NCI-H1436 treated with DMSO at 0.1 percent for 48 hours (cell line): ENCODE measurements around the gene MAJIN.

ENCODE experiments used
- DNase-seq: peaks from one replicate; lab custom pipeline; 2025; lab: John Stamatoyannopoulos, UW

Gene MAJIN

DNA sequence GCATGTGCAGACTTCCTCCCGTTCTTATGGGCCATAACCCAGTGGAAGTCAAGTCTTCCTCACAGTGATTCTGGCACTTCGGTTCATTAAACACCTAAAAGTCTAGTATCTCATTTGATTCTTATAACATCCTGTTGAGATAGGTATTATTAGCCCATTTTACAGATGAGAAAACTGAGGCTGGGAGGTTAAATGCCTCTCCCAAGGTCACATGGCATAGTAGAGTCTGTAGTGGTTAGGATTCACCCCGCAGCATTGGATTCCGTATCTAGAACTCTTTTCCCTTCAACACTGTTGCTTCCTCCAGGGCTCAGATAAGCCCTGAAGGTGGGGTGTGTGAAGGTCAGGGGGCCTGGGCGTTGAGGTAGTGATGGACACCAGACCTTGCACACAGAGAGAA, 39.6 kb downstream of the MAJIN start:
- DNase-seq = no peak

DNA sequence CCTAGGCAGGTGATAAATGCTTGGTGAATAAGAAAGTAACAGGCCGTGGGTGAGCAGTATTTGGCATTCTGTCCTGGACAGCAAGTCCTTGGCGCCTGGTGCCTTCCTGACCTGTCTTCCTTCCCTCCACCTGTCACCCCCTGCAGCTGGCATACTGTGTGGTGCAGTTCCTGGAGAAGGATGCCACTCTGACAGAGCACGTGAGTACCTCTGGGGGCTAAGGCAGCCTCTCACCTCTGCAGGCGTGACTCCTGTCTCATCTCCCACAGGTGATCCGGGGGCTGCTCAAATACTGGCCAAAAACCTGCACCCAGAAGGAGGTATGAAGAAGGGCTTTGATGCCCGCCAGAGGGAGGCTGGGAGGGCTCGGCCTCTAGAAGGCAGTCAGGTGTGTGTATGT, 40.6 kb downstream of the MAJIN start:
- DNase-seq = no peak

DNA sequence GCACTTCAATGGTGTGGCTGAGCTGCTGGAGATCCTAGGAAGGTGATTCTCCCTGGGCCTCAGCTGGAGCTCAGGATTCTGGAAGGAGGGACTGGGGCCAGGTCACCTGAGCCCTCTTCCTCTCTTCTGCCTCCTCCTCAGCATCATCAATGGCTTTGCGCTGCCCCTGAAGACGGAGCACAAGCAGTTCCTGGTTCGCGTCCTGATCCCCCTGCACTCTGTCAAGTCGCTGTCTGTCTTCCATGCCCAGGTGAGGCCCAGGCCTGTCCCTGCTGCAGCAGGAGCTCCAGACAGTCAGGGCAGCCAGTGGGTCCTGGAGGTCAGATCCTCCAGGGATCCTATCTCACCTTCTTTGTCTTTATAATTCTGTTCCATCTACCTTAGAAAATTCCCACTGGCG, 41.6 kb downstream of the MAJIN start:
- DNase-seq = no peak

DNA sequence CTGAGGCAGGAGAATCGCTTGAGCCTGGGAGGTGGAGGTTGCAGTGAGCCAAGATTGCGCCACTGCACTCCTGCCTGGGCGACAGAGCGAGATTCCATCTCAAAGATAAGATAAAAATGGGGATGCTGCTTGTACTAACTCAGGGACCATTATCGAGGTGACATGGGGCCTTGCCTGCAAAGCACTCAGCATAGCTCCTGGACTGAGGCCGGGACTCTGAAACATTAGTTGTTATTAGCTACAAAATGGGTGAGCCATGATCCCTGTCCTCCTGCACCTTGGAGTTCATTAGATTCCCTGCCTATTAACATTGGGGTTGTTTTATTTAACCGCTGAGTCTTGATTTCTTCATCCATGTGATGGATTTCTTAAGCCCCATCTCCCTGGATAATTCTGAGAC, 42.3 kb downstream of the MAJIN start:
- no peak for DNase-seq

DNA sequence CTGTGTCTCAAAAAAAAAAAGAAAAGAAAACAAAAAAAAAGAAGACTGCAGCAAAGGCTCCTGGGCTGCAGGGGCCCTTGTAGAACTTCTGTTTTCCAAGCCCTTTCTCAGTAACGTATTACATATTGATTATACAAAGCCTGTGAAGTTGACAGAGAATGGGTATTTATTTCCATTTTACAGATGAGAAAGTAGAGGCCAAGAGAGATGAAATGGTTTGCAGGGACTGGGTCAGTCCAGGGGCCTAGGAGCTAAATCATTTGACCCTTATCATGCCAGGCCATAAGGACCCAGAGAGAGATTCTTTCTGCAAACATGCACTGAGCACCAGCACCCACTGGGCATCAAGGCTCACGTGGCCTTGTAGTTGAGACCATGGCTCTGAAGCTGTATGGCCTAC, 43.0 kb downstream of the MAJIN start:
- DNase-seq = no peak

DNA sequence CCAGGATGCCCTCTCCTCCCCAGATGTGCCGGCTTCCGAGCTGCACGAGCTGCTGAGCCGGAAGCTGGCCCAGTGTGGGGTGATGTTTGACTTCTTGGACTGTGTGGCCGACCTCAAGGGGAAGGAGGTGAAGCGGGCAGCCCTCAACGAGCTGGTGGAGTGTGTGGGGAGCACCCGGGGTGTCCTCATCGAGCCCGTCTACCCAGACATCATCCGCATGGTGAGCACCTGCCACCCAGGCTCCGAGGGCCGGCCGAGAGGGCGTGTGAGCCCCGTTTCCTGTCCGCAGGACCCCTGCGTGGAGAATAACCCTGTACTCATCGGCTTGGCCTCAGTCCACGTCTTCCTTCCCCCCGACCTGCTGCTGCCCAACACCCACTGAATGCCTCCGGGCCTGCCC, 45.2 kb downstream of the MAJIN start:
- DNase-seq = no peak

DNA sequence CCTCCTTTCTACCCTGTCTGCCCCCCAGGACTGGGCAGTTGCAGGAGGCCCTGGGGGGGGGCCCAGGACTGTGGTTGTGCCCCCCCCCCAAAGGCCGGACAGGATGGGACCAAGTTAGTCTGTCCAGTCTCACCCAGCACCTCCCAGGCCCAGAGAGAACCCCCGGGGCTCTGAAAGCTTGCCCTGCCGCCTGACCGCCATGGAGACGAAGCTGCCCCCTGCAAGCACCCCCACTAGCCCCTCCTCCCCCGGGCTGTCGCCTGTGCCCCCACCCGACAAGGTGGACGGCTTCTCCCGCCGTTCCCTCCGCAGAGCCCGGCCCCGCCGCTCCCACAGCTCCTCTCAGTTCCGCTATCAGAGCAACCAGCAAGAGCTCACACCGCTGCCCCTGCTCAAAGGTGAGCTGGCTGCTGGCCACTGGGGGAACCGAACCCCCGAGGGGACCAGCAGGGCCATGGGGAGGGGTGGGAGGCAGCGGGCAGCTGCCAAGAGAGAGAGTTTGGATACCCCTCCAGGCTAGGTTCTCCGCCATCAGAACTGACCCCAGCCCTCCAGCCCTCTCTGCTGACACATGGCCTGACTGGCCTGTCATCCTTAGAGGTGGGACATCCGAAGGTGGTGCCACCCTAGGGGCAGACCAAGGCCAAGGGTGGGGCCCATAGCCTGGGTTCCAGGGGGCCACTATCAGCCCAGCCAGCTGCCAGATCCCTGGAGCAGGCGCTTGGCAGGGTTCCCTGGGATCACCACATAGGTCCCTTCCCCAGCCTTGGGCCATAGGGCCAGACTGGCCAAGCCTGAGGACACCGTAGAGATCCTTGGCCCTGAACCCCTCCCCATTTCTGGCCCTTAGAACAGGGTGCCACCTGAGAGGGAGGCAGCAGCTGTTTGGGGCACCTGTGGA, 46.1 kb downstream of the MAJIN start:
- no peak for DNase-seq

DNA sequence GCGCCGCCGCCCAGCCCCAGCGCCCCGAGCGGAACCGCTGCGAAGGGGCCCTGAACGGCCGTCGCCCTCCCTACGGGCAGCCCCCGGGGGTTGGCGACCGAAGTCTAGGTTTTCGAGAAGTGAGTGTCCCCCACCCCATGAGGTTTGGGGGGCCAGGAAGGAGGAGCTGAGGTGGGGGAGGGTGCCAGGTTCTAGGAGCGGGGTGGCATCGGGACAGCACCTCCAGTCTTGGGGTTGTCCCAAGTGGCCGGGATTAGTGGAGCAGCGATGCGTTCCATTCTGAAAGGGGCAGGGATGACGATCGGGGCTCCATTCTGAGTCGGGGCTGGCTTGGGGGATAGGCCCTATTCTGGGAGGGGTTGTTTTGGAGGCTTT, 47.0 kb downstream of the MAJIN start:
- DNase-seq = no peak

DNA sequence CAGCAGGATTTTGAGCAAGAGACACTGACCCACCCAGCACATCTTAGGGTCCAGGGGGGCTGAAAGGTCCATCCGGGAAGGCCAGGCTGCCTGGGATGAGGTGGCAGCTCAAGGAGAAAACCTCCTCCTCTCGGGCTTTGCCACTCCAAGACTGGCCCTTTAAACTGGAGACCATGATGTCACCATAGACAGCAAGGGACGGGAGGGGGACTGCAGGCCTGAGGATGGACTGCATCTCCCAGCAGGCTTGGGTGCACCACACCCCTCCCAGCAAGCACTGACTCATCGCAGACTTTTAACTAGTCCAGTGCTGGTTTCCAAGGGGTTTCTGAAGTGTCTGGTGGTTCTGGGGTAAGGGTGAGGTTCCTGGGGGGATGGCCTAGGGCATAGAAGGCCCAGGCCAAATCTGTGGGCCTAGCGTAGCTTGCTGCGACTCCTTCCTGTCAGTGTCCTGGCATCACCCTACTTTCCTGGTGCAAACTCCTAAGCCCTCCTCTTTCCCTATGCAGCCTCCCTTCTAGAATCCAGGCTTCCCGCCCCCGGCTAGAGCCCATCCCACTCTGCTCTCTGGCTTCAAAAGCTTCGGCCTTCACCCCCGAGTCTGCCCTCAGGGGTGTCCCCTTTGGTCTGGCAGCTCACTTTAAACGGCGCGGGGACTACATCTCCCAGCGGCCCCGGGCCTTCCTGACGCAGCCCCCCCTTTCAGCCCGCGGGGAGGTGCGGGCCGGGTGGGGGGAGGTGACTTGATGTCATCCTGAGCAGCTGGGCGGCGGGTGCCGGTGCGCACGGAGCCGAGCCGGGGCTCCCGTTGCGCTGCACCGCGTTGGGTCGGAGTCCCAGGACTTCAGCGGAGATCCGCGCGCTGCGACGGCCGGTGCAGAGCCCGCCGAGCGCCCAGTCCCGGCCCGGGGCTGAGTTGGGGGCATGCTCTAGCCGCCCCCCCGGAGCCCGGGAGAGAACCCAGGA, 47.7 kb downstream of the MAJIN start, which contains the start of gene PPP2R5B:
PPP2R5B (plus strand) TSS at position 746 of the 966 bp plus-strand sequence. CDS start 1,046 bp downstream, outside the sequence.
- peak; percentile 38 for DNase-seq

DNA sequence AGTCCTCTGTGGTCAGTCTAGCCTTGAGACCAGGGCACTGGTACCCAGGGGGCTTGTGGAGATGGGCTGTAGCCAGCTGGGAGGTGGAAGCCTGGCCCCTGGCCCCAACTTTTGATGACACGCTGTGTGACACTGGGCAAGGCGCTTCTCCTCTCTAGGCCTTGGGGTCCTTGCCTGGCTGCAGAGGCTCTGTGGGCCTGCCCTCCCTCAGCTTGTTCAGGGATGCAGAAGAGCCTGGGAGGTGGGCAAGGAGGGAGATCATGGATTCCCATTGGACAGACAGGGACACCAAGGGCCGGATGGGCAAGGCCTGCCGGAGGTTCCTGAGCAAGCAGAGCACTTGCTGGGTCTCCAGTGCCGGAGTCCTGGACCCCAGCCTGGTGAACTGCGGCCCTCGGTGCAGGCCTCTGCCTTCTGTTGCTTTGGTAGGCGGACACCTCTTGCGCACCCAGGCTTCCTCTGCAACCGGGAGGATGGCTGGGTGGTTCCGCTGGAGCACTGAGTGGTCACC, 48.7 kb downstream of the MAJIN start:
- no peak for DNase-seq

DNA sequence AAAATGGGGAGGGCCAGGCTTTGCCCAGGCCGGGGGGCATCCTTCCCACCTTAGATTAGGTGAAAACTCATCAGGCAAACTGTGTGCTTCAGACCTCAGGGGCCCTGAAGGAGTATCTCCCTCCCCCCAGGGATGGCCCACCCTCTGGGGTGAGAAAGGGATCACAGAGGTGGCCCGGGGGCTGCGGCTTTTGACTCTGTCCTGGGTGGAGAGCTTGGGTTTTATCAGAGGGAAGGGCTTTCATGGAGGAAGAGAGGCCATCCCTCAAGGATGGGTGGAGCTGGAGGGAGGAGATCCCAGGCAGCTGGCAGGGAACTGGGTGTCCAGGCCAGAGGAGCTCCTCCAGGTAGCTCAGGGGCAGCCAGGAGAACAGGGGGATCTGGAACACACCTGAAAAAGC, 50.5 kb downstream of the MAJIN start:
- DNase-seq = no peak

DNA sequence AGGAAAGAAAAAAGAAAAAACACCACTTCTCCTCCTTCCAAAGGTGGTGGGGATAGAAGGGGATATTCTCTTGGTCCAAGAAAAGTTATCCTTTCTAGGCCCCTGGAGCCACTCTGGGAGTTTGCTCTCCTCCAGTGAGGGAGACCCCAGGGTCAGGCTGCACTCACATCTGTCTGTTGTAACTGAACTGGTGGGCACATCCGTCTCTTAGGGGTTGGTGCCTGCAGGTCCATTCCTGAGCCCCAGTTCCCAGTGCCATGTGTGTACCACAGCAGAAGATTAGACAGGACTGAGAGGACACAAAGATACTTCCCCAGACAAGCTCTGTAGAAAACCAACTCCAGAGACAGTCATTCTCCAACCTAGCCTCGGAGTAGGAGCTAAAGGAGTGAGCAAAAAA, 51.8 kb downstream of the MAJIN start:
- no peak for DNase-seq

DNA sequence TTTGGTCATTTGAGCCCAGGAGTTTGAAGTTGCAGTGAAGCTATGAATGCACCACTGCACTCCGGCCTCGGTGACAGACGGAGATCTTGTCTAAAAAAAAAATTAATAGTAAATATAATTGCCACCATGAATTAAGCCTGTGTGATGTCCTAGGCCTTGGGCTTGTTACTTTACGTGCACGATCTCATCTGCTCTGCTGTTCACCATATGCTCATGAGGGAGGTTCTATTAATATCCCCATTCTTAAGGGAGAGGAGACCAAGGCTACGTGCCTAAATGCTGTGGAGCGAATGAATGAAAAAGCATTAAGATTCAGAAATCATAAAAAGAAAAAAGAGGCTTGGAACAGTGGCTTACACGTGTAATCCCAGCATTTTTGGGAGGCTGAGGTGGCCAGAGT, 52.3 kb downstream of the MAJIN start:
- no peak for DNase-seq

DNA sequence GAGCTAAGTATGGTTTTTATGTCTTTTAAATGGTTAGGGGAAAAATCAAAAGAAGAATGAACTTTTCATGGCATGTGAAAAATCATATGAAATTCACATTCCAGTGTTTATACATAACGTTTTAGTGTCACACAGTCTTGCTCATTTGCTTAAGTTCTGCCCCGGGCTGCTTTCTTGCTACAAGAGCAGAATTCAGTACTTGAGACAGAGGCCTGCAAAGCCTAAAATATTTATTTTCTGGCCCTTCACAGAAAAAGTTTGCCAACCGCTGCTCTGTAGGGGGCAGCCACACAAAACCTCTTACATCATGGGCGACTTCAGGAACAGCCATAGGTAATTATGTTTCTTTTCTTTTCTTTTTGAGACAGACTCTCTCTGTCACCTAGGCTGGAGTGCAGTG, 53.9 kb downstream of the MAJIN start:
- DNase-seq = peak; percentile 1

DNA sequence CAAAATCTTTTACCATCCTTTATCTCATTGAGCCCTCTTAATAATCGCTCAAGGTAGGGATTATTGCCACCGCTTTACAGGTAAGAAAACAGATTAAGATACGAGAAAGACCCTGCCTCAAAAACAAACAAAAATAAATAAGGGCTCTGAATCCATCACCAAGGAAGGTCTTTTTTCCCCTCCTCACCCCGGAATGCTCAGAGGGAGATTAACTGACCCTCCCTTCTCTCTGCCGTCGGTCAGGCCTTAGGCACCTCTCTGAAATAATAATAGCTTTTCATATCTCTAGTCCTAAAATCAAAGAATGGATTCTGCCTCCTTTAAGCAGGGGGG, 54.3 kb downstream of the MAJIN start:
- DNase-seq = no peak

DNA sequence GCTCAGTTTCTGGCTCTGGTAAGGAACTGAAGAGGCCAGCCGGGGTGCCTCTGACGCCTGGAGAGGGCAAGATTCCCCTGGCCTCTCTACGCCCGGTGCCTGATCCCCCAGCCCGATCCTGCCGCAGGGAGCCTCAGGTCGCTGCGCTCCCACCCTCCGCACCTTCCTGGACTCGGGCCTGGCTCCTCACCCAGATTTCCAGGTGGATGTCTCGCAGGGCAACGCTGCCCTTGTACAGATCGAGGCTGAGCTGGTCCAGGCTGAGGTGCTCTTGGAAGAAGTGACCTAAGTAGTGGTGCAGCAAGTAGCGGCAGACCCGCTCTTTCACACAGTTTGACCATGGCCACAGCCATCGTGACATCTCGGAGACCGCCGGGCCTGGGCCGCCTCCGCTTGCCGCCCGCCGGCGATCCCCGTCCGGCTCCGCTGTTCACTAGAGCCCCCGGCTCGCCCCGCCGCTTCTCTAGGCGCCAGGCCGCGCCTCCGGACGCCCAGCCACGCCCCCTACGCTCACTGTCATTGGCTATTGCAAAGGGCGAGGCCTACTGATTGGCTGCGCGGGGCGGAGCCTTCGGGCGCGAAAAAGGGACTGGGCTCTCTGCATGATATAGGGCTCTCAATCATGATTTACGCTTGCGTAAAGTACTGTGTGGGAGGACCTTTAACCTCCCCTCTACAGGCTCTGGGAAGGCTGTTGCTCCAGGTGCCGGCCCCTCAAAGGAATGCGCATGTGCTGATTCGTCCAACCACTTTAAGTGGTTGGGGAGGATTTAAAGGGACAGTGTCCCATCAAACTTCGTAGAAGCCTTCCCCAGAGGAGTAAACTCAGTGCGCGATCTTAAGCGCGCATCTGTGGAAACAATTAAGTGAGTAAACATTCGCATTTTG, 54.9 kb downstream of the MAJIN start, which contains the start of gene ATG2A:
ATG2A (minus strand) TSS at position 435 of the 888 bp plus-strand sequence; CDS start at position 361, 74 bp downstream.
- DNase-seq = peak; percentile 99

DNA sequence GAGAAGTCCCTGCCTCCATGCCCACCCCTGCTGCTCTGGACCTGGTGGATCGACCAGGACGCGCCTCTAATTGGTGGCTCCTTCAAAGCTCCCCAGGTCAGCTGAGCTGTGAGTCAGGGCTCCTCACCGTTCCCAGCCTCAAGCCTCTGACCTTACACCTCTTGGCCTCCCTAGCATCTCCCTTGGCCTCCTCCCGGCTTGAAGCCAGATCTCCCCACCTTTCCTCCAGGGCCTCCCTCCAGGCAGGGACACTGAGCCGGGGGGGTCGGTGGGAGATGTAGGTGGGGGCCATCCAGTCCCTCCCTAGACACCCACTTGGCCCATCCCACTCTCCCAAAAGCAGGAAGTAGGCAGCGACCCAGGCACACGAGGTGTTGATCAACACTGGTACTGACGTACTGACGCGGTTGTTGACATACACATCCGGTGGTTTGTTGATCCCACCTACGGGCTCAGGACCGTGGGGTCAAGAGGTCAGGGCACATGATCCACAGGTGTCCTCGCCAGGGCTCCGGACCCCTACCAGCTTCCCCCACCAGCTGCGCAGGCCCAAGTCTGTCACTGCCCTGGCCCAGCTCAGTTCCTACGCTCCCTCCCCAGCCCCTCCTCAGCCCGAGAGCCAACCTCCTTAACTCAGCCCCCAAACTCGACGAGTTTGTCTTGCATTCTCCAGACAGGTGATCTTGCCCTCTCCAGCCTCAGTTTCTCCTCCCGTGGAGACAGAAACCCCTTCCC, 55.7 kb downstream of the MAJIN start:
- no peak for DNase-seq

DNA sequence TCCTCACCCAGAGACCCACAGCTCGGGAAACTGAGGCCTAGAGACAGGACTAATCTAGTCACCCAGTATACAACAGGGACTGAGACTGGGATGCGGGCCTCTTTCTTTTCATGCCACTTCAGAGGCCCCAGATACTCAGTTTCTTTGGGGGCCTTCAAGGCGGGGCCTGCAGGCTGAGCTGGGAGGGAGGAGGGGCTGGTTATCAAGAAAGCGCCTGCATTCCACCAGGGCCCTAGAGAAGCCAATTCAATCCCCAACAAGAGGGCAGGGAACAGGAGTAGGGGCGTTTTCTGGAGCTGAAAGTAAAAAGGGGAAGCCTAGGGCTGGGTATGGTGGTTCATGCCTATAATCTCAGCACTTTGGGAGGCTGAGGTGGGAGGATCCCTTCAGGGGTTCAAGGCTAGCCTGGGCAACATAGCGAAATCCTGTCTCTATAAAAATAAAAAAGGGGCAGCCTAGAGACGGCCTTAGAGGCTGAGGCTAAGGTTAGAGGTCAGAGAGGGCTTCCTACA, 56.5 kb downstream of the MAJIN start:
- DNase-seq = no peak

DNA sequence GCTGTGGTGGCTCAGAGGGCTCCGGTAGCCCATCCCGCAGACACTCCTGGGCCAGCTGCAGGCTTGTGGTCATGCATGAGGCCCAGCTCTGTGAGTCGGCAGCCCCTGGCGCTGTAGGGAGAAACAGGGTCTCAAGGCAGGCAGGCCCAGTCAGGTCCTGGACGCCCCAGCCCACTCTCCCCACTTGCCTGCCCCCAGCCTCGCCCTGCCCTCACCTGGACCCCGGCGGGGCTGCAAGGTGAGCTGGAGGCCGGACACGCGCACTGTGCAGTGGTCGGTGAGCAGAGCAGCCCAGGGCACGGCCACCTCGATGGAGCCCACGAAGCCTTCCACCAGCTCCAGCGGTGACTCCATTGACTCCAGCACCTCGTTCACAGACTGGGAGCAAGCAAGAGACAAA, 57.8 kb downstream of the MAJIN start:
- DNase-seq = no peak

DNA sequence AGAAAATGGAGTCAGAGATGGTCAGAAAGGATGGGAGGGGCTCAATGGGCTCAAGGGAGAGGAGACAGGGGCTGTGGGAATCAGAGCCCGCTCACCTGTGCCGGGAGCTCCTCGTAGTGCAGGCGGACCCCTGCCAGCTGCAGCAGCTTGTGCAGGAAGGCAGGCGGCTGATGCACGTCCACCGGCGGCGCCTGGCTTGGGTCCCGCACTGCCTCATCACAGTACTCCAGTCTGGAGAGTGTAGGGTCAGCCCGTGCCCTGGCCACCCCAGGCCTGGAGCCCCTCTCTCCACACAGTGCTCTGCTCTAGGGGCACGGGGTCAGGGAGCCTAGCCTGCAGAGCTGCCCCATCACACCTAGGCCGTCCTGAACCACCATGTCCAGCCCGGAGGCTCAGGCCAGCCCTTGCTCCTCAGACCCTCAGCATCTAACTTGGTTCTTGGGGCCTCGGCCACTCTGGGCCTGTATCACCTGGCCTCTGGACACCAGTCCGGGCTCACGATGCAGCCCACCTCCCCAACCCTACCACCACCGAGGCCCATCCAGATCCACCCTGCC, 58.7 kb downstream of the MAJIN start:
- DNase-seq = no peak
